CD4-positive, alpha-beta T cell treated with Interleukin-2 at 100 ng/mL for 4 hours (primary cell): Measurements from ENCODE around the gene ZP1.
"Not testable (repeated sequence)": the region's sequence is repeated elsewhere in the genome, so short reads cannot be mapped to it uniquely, and the experiment has no call there.

Experiments
- DNase-seq: peaks from one replicate; pipeline ENCODE4 v3.0.0-alpha.2; 2020; ENCODE audit warnings: low spot score

Gene ZP1

DNA sequence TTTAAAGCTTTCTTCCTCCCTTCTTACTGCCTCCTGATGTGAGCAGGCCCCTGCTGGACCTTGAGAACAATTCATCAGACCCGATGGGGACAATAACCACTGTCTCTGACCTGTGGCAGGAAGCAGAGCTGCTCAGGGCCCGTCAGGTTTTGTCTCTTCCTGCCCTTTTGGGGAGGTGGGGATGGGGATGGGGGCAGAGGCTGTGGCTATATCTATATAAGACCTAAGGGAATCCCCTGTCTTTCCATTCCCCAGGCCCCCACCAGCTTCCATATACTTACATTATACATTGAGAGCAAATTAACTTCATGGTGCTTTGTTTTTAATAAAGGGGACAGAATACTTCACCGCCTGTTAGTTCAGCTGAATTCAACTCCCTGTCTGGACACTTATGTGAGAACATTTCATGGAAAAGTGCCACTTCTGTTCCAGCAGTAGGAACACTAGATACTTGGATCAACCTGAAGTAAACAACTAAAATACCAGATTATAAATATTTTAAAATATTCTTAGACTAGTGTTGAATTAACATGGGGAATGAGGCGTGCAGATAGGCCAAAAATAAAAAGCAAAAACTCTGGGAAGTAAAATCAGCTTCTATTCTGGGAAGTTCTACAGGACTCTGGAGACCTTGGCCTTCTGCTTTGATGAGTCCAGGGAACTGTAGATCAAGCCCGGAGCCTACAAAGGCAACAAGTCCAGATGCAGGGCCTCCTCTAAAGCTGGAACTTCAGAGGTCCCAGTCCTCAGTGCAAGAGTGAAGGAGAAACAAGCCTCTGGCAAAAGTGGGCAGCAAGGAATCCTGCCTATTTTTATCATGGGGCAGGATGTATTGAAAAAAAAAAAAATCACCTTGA lies 11.1 kb downstream of the ZP1 start:
- no peak for DNase-seq

DNA sequence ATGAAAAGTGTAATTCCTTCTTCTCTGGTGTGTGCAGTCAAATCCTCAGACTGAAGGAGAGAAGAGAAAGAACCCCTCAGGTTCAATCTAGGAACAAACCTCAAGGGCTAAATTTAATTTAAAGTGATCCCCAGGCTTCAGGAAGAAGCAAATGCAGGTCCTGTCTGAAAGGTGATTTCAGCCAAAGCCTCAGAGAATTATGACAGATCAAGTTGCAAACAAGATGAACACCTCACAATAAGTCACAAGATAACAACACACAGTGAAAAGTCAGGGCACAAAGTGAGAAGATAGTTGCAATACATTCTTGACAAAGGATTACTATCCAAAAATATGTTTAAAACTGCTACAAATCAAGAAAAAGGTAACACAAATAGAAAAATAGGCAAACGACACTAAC lies 11.8 kb downstream of the ZP1 start:
- DNase-seq: no peak

DNA sequence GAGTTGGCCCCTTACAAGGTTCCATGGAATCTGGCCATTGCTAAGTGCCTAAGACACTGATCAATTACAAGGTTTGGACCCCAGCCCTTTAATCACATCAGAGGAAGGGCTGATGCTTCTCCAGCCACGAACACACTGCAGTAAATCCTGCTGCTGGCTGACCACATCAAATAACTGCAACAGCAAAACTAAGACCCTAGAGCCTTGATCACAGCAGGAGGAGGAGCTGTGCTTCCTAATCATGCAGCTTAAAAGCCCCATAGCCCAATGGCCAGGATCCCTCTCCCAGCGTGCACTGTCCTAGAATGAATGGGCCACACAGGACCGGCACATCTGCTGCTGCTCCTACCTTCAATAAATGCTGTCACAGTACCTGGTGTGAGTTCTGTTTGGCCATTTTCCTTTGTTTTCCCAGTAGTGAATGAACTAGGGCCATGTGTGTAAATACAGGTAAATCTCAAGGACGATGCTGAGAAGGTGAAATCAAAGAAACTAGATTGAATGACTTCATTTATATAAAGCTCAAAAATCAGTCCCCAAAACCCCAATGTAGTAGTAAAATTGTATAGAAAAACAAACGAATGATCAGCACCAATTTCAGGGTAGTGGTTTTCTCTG lies 12.7 kb downstream of the ZP1 start:
- DNase-seq: no peak

DNA sequence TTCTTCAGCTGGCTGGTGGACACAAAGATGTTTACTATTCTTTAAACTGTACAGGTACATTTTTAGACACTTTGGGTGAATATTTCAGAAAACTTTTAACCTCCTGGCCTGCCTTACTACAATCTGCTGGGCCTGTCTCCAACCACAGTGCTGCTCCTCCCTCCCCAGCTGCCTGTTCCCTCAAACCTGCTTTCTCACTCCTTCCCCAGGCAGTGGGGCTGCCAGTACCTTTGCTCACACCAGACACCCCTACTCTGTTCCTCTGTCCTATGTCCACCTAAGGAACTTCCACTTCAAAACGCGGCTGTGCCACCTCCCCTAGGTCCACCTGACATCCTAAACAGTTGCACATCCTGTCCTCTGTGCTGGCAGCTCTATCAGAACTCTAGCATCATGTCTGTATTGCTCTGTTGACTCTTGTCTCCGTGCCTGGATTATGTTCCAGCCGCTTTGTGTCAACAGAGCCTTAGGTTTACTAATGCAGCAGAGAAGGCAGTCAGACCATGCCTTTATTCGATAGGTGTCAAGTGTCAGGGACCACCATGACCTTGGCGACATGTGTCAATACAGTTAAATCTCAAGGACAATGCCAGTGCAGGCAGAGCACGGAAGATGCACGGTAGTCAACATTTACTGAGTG lies 13.4 kb downstream of the ZP1 start:
- no peak for DNase-seq

DNA sequence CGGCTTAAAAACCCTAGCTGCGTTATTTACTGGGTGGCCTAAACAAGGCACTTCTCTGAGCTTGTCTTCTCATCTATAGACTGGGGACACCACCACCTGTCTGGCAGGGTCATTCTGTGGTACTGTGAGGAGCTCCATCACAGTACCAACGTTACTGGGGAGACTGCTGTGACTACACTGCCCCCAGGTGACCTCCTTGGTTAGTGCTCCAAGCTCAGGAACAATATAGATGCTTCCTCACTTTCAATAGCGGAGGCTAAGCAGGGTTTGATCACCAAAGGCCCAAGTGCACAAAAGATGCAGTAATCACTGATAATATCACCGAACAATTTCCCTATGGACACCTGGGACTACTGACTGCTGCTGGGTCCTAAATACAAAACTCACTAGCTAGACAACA lies 20.2 kb downstream of the ZP1 start:
- peak; percentile 39 for DNase-seq

DNA sequence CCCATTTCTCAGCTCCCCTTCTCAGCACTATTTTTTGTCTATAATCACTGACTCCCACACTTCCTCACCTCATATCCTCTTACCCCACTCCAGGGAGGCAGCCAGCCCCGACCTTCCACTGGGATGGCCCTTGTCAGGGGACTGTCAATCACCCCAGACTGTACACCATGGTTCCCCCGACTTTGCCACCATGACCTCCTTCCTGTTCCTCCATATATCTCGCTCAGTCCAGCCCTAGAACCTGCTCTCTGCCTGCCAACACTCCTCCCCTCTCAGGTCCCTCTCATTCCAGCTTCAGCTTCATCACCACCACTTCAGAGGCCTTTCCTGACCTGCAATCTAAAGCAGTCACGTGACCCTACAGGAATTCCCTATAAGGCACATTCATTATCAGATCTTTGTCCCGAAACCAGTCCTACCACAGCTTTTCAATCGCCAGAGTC lies 22.5 kb downstream of the ZP1 start:
- DNase-seq: no peak

DNA sequence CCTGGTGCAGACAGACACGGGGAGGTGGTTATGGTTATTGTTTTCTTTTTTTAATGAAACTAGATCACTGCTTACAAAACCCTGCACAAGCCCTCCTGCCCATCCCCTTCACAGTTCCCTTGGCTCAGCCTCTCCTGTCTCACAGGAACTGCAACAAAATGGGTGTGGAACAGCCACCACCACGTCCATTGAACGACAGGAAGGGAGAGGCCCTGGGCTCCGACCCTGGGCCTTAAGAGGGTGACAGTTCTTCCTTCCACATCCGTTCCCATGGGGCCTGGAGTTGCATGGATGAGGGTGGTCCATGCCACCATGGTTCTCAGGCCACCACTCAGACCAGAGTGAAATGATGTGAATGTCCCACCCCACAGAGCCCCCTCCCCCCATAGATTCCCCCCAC lies 23.4 kb downstream of the ZP1 start:
- no peak for DNase-seq

DNA sequence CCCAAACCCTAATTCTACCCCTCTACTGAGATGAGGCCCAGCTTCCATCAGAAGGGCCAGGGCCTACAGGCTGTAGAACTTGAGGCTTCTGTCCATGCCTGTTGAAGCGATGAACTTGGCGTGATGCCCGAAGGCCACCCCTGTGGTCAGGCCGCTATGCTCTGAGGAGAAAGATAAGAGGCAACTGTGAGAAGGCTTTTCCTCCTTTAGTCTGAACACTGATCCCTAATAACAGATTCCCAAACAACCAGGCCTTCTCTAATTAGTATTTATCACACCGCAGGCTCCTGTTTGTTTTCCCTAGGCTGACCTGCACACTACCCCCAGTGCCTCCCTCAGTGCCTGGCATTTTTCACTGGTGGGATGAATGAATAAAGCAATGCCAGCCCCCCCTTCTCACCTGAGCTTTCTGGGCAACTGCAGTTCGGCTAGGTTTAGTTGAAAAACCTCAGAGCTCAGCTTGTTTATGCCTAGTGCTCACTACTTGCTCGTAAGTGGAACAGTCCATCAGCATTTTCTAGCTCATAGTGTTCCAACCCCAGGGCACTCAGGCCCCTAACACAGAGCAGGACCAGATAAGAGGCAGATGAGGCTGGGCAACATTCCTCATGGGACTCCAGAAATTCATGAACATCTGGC lies 23.9 kb downstream of the ZP1 start:
- DNase-seq: no peak

DNA sequence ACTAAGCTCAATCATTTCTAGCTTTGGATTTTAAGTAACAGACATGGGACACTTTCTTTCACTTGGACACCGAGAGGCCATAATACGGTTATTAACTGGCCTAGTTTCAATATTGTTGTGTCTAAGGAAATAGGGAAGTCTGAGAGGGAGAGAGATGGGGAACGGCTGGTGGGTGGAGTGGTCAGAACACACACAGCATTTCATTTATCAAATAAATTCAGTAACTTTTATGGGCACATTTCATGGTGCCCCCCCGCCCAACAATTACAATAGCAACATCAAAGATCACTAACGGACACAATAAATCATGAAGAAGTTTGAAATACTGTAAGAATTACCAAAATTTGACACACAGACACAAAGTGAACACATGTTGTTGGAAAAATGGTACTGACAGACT lies 28.3 kb downstream of the ZP1 start:
- DNase-seq: no peak

DNA sequence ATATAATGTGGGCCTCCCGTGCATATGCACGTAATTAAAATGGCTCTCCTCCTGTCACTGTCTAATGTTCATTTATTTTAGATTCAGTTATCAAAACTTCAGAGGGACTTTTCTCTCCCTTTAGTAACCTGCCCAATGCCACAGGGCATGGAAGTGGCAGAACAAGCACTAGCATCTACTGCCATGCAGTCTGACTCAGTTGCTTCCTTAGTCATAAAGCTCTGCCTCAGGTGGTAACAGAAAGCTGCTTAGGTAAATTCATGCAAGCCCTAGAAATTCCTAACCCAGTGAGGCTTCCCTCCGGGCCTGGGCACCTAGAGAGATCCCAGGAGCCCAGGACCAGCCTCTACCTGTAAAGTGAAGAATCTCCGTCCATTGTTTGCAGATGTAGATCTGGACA lies 30.2 kb downstream of the ZP1 start:
- no peak for DNase-seq

DNA sequence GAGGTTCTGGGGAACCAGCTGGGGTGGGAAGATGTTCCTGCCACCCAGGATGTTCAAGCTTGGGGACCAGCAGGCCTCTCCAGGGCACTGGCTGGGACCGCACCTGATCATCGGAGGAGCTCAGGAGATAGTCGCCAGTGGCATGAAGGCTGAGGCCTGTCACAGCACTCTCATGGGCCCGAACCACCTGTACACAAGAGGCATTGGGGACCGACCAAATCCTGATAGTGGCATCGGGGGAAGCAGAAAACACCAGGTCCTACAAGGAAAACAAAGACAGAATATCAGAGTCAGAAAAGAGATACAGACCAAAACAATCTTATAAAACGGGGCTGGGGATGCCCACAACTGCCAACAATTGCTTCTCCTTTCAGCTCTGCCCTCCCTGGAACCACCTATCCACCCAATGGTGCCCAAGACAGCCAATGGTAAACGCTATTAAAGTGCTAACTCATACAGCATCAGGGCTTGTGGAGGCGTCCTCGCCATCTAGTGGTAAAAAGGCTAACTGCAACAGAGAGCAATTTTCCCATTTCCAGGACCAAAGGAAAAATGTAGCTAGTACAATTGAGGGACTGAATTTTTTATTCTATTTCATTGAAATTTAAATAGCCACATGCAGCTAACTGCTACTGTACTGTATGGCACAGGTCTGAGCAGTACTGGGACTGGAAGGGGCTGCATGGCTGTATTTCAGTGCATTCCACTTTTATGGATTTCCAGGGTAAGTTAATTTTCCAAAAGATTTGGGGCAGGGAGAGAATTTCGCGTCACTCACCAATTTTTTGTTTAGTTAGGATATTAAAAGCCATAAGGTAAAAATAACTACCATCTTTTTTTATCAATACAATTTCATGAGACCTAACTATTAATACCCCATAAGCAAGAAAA lies 31.9 kb downstream of the ZP1 start:
- peak; percentile 52 for DNase-seq

DNA sequence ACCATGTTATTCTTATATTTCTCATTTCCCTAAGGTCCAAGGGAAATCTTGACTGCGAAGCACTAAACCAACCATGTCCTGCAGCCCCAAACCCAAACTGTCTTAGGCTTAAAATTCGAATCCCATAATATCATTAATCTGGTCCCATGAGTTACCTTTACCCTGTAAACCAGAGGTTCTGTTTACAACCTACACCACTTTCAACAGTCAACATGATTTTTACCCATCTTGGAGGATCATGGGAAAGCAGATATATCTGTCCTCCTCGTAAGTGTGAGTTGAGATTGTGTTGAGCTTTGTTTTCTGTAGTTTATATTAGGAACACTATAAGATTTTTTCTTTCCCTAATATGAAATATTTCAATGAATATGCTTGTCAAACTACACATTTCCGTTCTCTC lies 32.6 kb downstream of the ZP1 start:
- DNase-seq: no peak

DNA sequence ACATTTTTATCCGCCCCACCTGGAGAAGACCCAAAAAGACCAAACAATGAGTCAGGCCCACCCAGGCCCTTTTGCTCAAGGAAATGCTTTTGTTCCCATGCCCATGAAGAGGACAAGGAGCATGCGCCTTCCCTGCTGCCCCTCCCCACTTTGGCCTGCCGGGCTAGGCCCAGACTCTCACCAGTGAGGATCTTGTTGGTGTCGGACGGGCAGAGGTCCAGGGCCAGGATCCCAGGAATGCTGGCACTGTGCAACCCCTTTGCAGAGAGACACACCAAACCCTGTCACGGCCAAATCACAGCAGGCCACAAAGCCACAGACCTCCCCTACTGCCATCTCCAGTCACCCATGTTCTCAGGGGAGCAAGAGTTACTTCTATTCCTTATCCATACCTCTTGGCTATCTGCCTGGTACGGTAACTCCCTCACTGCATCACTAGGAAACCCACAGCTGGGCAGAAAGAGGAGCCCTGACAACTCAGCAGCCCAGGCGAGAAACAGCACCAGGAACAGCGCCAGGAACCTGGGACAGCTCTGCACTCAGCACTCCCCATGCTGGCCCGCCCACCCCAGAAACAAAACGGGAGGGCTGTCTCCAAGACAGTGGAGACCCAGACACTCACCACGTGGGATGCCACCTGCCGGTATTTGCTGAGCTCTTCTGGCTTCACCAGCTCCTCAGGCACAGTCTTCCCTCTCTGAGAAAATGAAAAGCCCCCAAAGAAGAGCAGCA lies 33.5 kb downstream of the ZP1 start:
- no peak for DNase-seq

DNA sequence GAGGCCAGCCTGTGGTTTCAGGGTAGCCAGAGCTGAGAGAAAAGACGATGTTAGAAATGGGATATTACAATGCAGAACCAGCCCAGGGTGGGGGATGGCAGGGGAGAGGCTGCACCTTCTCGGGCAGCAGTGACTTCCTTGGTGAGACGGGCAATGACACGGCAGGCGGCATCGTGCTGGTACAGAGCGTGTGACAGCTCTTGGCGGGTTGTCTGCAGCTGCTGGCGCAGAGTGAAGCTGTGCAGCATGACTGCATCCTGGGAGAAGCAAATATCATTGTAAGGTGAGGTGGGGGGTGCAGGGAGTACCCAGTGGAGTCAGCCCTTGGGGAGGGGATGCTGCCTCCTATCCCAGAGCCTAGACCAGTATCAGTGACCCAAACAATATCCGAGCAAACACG lies 35.3 kb downstream of the ZP1 start:
- DNase-seq: no peak

DNA sequence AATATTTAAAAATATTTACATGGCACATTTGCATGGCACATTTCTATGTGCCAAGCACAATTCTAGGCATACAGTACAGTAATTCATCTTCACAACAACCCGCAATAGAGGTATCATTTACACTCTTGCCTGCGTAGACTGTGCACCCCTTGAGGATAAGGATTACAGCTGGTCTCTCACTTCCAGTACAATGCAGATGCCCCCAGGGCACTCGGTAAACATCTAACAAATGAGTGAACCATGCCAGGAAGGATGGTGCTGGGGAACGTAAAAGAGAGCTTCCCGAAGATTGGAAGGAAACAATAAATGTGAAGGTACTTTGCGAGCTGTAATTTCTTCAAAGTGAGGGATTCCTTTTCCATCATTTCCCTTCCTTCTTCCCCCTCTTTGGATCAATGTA lies 37.7 kb downstream of the ZP1 start:
- DNase-seq: no peak

DNA sequence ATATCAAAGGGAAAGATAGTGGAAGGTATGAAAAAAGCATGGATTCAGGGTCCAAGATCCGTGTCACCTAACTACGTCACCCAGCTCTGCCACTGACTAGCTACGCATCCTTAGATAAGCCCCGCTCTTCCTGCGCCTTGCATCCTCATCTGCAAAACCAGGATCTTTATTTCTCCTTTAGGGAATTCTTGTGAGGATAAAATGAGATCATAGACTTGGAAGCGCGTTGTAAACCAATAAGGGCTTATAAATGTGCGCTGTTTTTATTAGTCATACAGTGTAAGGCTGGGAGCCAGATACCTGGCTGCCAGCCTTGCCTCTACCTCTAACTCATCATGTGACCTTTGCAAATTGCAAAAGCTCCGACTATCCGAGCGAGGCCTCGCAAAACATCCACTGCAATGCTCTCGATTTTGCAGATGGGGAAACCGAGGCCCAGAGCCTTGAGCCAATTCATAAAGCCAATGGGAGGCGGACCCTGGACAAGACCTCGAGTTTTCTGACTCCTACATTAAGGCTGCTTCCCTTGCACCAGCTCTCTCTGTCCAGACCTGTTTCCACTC lies 38.3 kb downstream of the ZP1 start:
- peak; percentile 30 for DNase-seq

DNA sequence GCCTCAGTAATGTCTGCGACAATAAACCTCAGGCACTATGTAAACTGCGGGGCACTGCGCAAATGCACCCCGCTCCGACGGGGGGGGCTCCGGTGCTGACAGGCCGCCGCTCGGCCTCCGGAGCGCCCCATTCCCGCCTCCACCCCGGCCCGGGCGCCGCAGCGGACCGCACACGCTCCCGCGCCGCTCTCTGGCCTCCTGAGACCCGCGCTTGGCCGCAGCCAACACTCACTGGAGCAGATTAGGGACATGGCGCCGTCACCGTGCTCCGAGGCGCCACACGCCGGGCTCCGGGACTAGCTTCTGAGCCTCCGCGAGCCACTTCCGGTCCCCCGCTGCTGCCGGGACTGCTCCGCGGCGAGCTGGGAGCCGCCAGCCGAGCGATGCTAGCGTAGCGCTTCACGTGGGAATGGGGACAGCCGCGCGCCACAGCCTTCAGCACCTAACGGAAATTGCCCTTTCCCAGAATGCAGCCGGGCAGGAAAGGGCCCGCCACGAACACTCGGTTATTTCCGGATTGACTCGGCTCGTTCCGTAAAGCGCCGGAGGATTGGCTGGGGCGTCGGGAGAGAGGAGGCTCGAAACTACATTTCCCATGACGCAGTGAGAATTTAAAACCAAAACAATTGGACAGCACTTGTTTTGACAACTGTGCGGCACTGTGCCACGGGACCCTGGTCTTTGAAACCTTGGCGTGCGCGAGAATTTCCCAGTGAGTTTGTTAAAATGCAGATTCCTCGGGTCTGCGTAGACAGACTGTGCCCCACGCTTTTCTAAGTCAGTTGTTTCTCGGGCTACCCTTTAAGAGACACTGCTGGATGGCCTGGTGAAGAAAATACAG lies 39.0 kb downstream of the ZP1 start, which contains the start of gene PRPF19:
PRPF19 (minus strand) TSS at position 454 of the 841 bp plus-strand sequence; CDS start at position 251, 203 bp downstream.
- DNase-seq: peak; percentile 100

DNA sequence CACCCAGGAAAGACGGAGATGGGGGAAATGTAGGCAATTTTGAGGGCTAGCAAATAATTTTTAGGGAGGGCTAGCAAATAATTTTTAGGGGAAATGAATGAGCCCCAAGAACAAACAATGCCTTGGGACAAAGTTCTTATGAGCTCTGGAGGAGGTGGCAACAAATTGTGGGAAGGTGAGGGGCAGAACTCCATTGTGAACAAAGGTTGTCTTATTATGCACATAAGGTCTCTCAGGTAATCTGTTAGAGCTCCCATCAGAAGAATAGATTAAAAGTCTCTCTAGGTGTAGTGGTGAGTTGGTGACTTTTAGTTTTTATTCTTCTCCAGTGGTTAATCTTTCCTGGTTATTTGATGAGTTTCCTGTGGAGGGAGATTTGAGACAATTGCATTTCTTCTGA lies 41.5 kb downstream of the ZP1 start:
- DNase-seq: no peak

DNA sequence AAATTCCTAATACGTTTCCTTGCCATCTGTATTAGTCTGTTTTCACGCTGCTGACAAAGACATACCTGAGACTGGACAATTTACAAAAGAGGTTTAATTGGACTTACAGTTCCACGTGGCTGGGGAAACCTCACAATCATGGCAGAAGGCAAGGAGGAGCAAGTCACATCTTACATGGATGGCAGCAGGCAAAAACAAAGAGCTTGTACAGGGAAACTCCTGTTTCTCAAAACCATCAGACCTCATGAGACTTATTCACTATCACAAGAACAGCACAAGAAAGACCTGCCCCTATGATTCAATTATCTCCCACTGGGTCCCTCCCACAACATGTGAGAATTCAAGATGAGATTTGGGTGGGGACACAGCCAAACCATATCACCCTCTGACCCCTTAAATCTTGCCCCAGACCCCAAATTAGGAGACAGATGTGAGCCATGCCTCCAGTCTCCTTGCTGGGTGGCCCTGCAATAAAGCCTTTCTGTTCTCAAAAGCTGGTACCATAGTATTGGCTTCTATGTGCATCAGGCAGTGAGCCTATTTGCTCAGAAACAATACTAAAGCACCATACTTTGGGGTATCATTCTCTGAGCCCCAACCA lies 42.4 kb downstream of the ZP1 start:
- DNase-seq: not testable (repeated sequence)
